ENCODE results near the gene RAB13. TPM values are rescaled to one million over a fixed set of nuclear protein-coding genes. Genes with fewer than 3 reads are reported as not detected.
A peak's percentile ranks its signal among the peaks of the same experiment; 100 is the strongest.

Gene RAB13
- total RNA-seq, 1 donor from 2014 or later: 46.3 TPM

- no peak for TF ChIP-seq CTCF (IDR thresholded peaks at IDR 0.05; ENCODE audit: insufficient read depth, low read length, poor library complexity, severe bottlenecking)
- Histone ChIP-seq H3K36me3 (ENCODE audit: control insufficient read depth, insufficient read depth, low read length) (no peaks in the 10 kb centered on the region), H3K4me3 (ENCODE audit: low read depth, low read length) (no peak overlapping the region), H3K27me3 (ENCODE audit: control insufficient read depth, insufficient read depth, low read length) (no peaks in the 10 kb centered on the region)
- DNase-seq (ENCODE audit: low read depth): no peak
Observed at GRCh38 chr1:153960206-153960605, 25.9 kb downstream of the RAB13 start.

GRCh38 chr1:153959454-153959853, 26.7 kb downstream of the RAB13 start:
- DNase-seq (ENCODE audit: low read depth): no peak
- no peak for TF ChIP-seq CTCF (IDR thresholded peaks at IDR 0.05; ENCODE audit: insufficient read depth, low read length, poor library complexity, severe bottlenecking)
- Histone ChIP-seq H3K36me3 (ENCODE audit: control insufficient read depth, insufficient read depth, low read length) (no peaks in the 10 kb centered on the region), H3K27me3 (ENCODE audit: control insufficient read depth, insufficient read depth, low read length) (no peaks in the 10 kb centered on the region), H3K4me3 (ENCODE audit: low read depth, low read length) (no peak overlapping the region)

- H3K36me3 ChIP-seq (ENCODE audit: control insufficient read depth, insufficient read depth, low read length): no peaks in the 10 kb centered on the region
- no peak overlapping the region for H3K4me3 ChIP-seq (ENCODE audit: low read depth, low read length)
- no peak for TF ChIP-seq CTCF (IDR thresholded peaks at IDR 0.05; ENCODE audit: insufficient read depth, low read length, poor library complexity, severe bottlenecking)
- DNase-seq (ENCODE audit: low read depth): no peak
- H3K27me3 ChIP-seq (ENCODE audit: control insufficient read depth, insufficient read depth, low read length): no peaks in the 10 kb centered on the region
Observed at GRCh38 chr1:153958961-153959260, 27.2 kb downstream of the RAB13 start.

- no peaks in the 10 kb centered on the region for H3K36me3 ChIP-seq (ENCODE audit: control insufficient read depth, insufficient read depth, low read length)
- DNase-seq (ENCODE audit: low read depth): peak; percentile 96
- no peaks in the 10 kb centered on the region for H3K27me3 ChIP-seq (ENCODE audit: control insufficient read depth, insufficient read depth, low read length)
- peak within 1 kb of the TSS; percentile 90 for H3K4me3 ChIP-seq (ENCODE audit: low read depth, low read length)
- TF ChIP-seq CTCF (IDR thresholded peaks at IDR 0.05; ENCODE audit: insufficient read depth, low read length, poor library complexity, severe bottlenecking): no peak
Observed at GRCh38 chr1:153958111-153958960, 27.8 kb downstream of the RAB13 start, which contains the start of gene CRTC2. Gene CRTC2, minus strand, starts transcription at chr1:153958612. Its CDS starts 115 bp downstream, at chr1:153958497.

GRCh38 chr1:153957744-153958110, 28.4 kb downstream of the RAB13 start:
- H3K27me3 ChIP-seq (ENCODE audit: control insufficient read depth, insufficient read depth, low read length): no peaks in the 10 kb centered on the region
- no peak for DNase-seq (ENCODE audit: low read depth)
- peak overlapping the region; percentile 90 for H3K4me3 ChIP-seq (ENCODE audit: low read depth, low read length)
- no peaks in the 10 kb centered on the region for H3K36me3 ChIP-seq (ENCODE audit: control insufficient read depth, insufficient read depth, low read length)
- TF ChIP-seq CTCF (IDR thresholded peaks at IDR 0.05; ENCODE audit: insufficient read depth, low read length, poor library complexity, severe bottlenecking): no peak
